ENCODE measurements around the gene PDCD4.

Gene PDCD4

GRCh38 chr10:110868981-110869380, 2.7 kb upstream of the PDCD4 start:
- Histone ChIP-seq H3K4me1 (ENCODE audit: control insufficient read depth, low read depth, low read length) (peaks cover 5% of the 10 kb centered on the region), H4K5ac (ENCODE audit: low read length) (no peak overlapping the region), H4K8ac (ENCODE audit: low read depth, low read length) (no peak overlapping the region), H3K27me3 (ENCODE audit: insufficient read depth, low read length, poor library complexity) (no peaks in the 10 kb centered on the region), H3K79me1 (ENCODE audit: low read length) (no peaks in the 10 kb centered on the region), H3K27ac (ENCODE audit: low read depth, low read length) (no peak overlapping the region), H3K9ac (ENCODE audit: low read length) (no peak overlapping the region), H2BK120ac (ENCODE audit: low read depth, low read length) (no peak overlapping the region), H3K36me3 (ENCODE audit: control insufficient read depth, insufficient read depth, low read length) (no peaks in the 10 kb centered on the region), H2BK15ac (replicated peaks; ENCODE audit: low read depth) (no peak overlapping the region), H3K18ac (ENCODE audit: low read length) (no peak overlapping the region), H2BK5ac (ENCODE audit: low read length) (no peak overlapping the region), H3K23ac (ENCODE audit: low read length) (no peak overlapping the region), H3K4me3 (ENCODE audit: low read length) (no peak overlapping the region), H3K79me2 (ENCODE audit: control insufficient read depth, insufficient read depth, low read length) (no peaks in the 10 kb centered on the region), H3K4me2 (ENCODE audit: low read length) (no peak overlapping the region), H2AK5ac (ENCODE audit: low read length) (no peak overlapping the region), H3K56ac (ENCODE audit: low read length) (no peak overlapping the region), H3K4ac (ENCODE audit: low read depth, low read length) (no peak overlapping the region)
- WGBS (ENCODE audit: extremely low coverage, insufficient coverage, low lambda C conversion rate), result no CpG with 5 or more reads among the region's 6 CpGs
- no peak for DNase-seq

DNA sequence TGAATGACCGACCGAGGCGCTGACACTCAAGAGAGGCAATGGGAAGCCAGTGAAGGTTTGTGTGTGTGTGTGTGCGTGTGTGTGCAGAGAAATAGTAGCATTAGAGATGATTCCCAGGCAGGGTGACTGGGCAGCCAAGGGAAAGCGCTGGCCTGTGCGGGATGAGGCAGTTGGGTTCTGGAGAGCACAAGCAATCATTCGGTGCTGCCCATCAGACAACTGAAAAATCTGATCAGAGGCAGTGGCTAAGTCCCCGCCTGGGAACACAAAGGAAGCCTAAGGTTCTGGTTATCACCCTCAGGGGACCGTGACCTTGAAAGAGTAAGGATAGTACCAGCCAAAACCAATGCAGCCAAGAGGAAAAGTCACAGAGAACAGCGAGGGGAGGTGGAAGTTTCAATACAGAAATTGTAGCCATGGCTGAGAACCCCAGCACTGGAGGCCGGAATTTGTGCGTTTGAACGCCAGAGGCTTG, 868 bp upstream of the PDCD4 start:
- WGBS (ENCODE audit: extremely low coverage, insufficient coverage, low lambda C conversion rate), result no CpG with 5 or more reads among the region's 13 CpGs
- Histone ChIP-seq H3K23ac (ENCODE audit: low read length) (no peak overlapping the region), H3K4me3 (ENCODE audit: low read length) (no peak overlapping the region)

GRCh38 chr10:110872145-110872983, 636 bp downstream of the PDCD4 start:
- H2BK120ac ChIP-seq (ENCODE audit: low read depth, low read length), result peak overlapping the region; percentile 18
- WGBS (ENCODE audit: extremely low coverage, insufficient coverage, low lambda C conversion rate), result no CpG with 5 or more reads among the region's 70 CpGs
- H2AK5ac ChIP-seq (ENCODE audit: low read length), result no peak overlapping the region
- peak overlapping the region; percentile 95 for H3K27ac ChIP-seq (ENCODE audit: low read depth, low read length)
- no peak overlapping the region for H2BK5ac ChIP-seq (ENCODE audit: low read length)
- H3K9ac ChIP-seq (ENCODE audit: low read length), result peak overlapping the region; percentile 63
- peak; percentile 93 for DNase-seq
- H3K4me2 ChIP-seq (ENCODE audit: low read length), result peak overlapping the region; percentile 89
- no peaks in the 10 kb centered on the region for H3K27me3 ChIP-seq (ENCODE audit: insufficient read depth, low read length, poor library complexity)
- H2BK15ac ChIP-seq (replicated peaks; ENCODE audit: low read depth), result no peak overlapping the region
- peak overlapping the region; percentile 10 for H3K4ac ChIP-seq (ENCODE audit: low read depth, low read length)
- peaks cover 5% of the 10 kb centered on the region for H3K4me1 ChIP-seq (ENCODE audit: control insufficient read depth, low read depth, low read length)
- peak overlapping the region; percentile 72 for H3K18ac ChIP-seq (ENCODE audit: low read length)
- H3K23ac ChIP-seq (ENCODE audit: low read length), result no peak overlapping the region
- H3K36me3 ChIP-seq (ENCODE audit: control insufficient read depth, insufficient read depth, low read length), result no peaks in the 10 kb centered on the region
- H4K8ac ChIP-seq (ENCODE audit: low read depth, low read length), result no peak overlapping the region
- H3K4me3 ChIP-seq (ENCODE audit: low read length), result peak overlapping the region; percentile 50
- H3K79me2 ChIP-seq (ENCODE audit: control insufficient read depth, insufficient read depth, low read length), result no peaks in the 10 kb centered on the region
- no peaks in the 10 kb centered on the region for H3K79me1 ChIP-seq (ENCODE audit: low read length)
- peak overlapping the region; percentile 81 for H3K56ac ChIP-seq (ENCODE audit: low read length)
- no peak overlapping the region for H4K5ac ChIP-seq (ENCODE audit: low read length)

More for the DNA sequence above, 868 bp upstream of the PDCD4 start:
- Histone ChIP-seq H3K27me3 (ENCODE audit: insufficient read depth, low read length, poor library complexity) (no peaks in the 10 kb centered on the region), H3K4me1 (ENCODE audit: control insufficient read depth, low read depth, low read length) (peaks cover 5% of the 10 kb centered on the region), H4K5ac (ENCODE audit: low read length) (no peak overlapping the region), H3K79me2 (ENCODE audit: control insufficient read depth, insufficient read depth, low read length) (no peaks in the 10 kb centered on the region), H3K9ac (ENCODE audit: low read length) (peak overlapping the region; percentile 63), H2AK5ac (ENCODE audit: low read length) (peak overlapping the region; percentile 15), H3K4ac (ENCODE audit: low read depth, low read length) (no peak overlapping the region), H3K4me2 (ENCODE audit: low read length) (no peak overlapping the region), H3K79me1 (ENCODE audit: low read length) (no peaks in the 10 kb centered on the region), H2BK5ac (ENCODE audit: low read length) (no peak overlapping the region), H3K36me3 (ENCODE audit: control insufficient read depth, insufficient read depth, low read length) (no peaks in the 10 kb centered on the region), H3K18ac (ENCODE audit: low read length) (peak overlapping the region; percentile 64), H3K27ac (ENCODE audit: low read depth, low read length) (no peak overlapping the region), H2BK15ac (replicated peaks; ENCODE audit: low read depth) (no peak overlapping the region), H2BK120ac (ENCODE audit: low read depth, low read length) (no peak overlapping the region), H4K8ac (ENCODE audit: low read depth, low read length) (peak overlapping the region; percentile 44), H3K56ac (ENCODE audit: low read length) (peak overlapping the region; percentile 85)
- DNase-seq, result peak; percentile 17

DNA sequence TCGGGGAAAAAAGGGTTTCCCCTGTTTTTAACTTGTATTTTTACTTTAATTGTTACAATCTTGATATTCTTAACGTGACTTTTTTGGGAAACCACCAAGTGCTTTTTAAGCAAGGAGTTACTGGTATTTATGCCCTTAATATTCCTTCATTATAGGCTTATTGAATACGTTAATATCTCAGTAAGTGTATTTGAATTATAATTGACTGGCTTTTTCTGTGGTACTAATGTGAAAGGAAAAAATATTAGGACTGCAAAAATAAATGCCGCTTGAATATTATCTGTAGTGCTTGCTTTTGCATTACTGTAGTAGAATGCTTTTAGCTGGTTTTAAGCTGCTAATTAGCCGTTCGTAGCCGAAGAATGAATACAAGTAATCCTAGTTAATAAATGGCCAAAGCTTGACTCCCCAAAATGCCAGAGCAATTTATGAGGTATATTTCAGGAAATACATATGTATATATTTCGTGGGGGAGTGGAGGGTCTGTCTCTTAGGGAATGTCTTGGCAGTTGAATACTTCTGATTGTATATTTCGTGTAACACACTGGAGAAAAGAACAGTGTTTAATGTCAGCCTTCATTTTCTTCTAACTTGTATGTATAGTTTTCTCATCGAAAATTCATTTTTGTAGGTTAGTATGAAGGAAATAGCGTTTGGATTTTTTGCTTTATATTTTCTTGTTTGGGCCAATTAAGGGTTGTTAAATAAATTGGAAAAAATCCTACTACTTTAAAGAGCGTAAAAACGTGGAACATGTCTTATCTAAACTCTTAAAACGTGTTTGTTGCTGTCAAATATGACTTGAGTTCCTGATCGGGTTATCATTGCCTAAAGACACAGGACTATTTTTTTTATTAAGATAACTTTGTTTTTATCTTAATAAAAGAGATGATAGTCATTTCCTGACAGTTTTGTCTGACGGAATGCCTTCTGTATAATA, 1.5 kb downstream of the PDCD4 start:
- Histone ChIP-seq H3K23ac (ENCODE audit: low read length) (no peak overlapping the region), H3K4me1 (ENCODE audit: control insufficient read depth, low read depth, low read length) (peaks cover 5% of the 10 kb centered on the region), H3K4me3 (ENCODE audit: low read length) (peak overlapping the region; percentile 21), H4K5ac (ENCODE audit: low read length) (no peak overlapping the region), H3K18ac (ENCODE audit: low read length) (no peak overlapping the region), H3K36me3 (ENCODE audit: control insufficient read depth, insufficient read depth, low read length) (no peaks in the 10 kb centered on the region), H3K27ac (ENCODE audit: low read depth, low read length) (peak overlapping the region; percentile 95), H3K4me2 (ENCODE audit: low read length) (peak overlapping the region; percentile 89), H3K56ac (ENCODE audit: low read length) (peak overlapping the region; percentile 81), H3K27me3 (ENCODE audit: insufficient read depth, low read length, poor library complexity) (no peaks in the 10 kb centered on the region), H2AK5ac (ENCODE audit: low read length) (no peak overlapping the region), H3K4ac (ENCODE audit: low read depth, low read length) (no peak overlapping the region), H2BK120ac (ENCODE audit: low read depth, low read length) (no peak overlapping the region), H3K79me1 (ENCODE audit: low read length) (no peaks in the 10 kb centered on the region), H4K8ac (ENCODE audit: low read depth, low read length) (no peak overlapping the region), H3K79me2 (ENCODE audit: control insufficient read depth, insufficient read depth, low read length) (no peaks in the 10 kb centered on the region), H3K9ac (ENCODE audit: low read length) (peak overlapping the region; percentile 63), H2BK5ac (ENCODE audit: low read length) (no peak overlapping the region), H2BK15ac (replicated peaks; ENCODE audit: low read depth) (no peak overlapping the region)
- WGBS (ENCODE audit: extremely low coverage, insufficient coverage, low lambda C conversion rate), result 100% methylated on average over 1 of the region's 16 CpGs
- DNase-seq, result no peak

- H3K18ac ChIP-seq (ENCODE audit: low read length), result no peak overlapping the region
- WGBS (ENCODE audit: extremely low coverage, insufficient coverage, low lambda C conversion rate), result no CpG with 5 or more reads among the region's 2 CpGs
- no peak overlapping the region for H4K5ac ChIP-seq (ENCODE audit: low read length)
- no peak overlapping the region for H2BK120ac ChIP-seq (ENCODE audit: low read depth, low read length)
- H3K27ac ChIP-seq (ENCODE audit: low read depth, low read length), result no peak overlapping the region
- H3K4me3 ChIP-seq (ENCODE audit: low read length), result no peak overlapping the region
- no peak overlapping the region for H4K8ac ChIP-seq (ENCODE audit: low read depth, low read length)
- H3K4me2 ChIP-seq (ENCODE audit: low read length), result no peak overlapping the region
- peaks cover 5% of the 10 kb centered on the region for H3K4me1 ChIP-seq (ENCODE audit: control insufficient read depth, low read depth, low read length)
- DNase-seq, result no peak
- no peak overlapping the region for H3K4ac ChIP-seq (ENCODE audit: low read depth, low read length)
- H3K27me3 ChIP-seq (ENCODE audit: insufficient read depth, low read length, poor library complexity), result no peaks in the 10 kb centered on the region
- no peak overlapping the region for H3K9ac ChIP-seq (ENCODE audit: low read length)
- no peaks in the 10 kb centered on the region for H3K79me1 ChIP-seq (ENCODE audit: low read length)
- H3K79me2 ChIP-seq (ENCODE audit: control insufficient read depth, insufficient read depth, low read length), result no peaks in the 10 kb centered on the region
- no peak overlapping the region for H2AK5ac ChIP-seq (ENCODE audit: low read length)
- no peak overlapping the region for H3K23ac ChIP-seq (ENCODE audit: low read length)
- H3K36me3 ChIP-seq (ENCODE audit: control insufficient read depth, insufficient read depth, low read length), result no peaks in the 10 kb centered on the region
- no peak overlapping the region for H2BK5ac ChIP-seq (ENCODE audit: low read length)
- H2BK15ac ChIP-seq (replicated peaks; ENCODE audit: low read depth), result no peak overlapping the region
- H3K56ac ChIP-seq (ENCODE audit: low read length), result no peak overlapping the region
Observed at GRCh38 chr10:110873951-110874350, 2.2 kb downstream of the PDCD4 start.
